Measurements from ENCODE around the gene ZBTB9.

Gene ZBTB9

GRCh38 chr6:33425668-33426577 is 28.5 kb upstream of the ZBTB9 start:
- H3K4me3 ChIP-seq (replicated peaks; ENCODE audit: low read depth, low read length) = peak overlapping the region; percentile 55
- TF ChIP-seq CTCF (IDR thresholded peaks at IDR 0.05; ENCODE audit: low read depth, low read length, missing control alignments) = peak; percentile 58
- no peak for DNase-seq (ENCODE audit: extremely low read depth, low read depth)

GRCh38 chr6:33426590-33427511 is 27.5 kb upstream of the ZBTB9 start:
- no peak for DNase-seq (ENCODE audit: extremely low read depth, low read depth)
- TF ChIP-seq CTCF (IDR thresholded peaks at IDR 0.05; ENCODE audit: low read depth, low read length, missing control alignments) = no peak
- H3K4me3 ChIP-seq (replicated peaks; ENCODE audit: low read depth, low read length) = peak overlapping the region; percentile 55

DNA sequence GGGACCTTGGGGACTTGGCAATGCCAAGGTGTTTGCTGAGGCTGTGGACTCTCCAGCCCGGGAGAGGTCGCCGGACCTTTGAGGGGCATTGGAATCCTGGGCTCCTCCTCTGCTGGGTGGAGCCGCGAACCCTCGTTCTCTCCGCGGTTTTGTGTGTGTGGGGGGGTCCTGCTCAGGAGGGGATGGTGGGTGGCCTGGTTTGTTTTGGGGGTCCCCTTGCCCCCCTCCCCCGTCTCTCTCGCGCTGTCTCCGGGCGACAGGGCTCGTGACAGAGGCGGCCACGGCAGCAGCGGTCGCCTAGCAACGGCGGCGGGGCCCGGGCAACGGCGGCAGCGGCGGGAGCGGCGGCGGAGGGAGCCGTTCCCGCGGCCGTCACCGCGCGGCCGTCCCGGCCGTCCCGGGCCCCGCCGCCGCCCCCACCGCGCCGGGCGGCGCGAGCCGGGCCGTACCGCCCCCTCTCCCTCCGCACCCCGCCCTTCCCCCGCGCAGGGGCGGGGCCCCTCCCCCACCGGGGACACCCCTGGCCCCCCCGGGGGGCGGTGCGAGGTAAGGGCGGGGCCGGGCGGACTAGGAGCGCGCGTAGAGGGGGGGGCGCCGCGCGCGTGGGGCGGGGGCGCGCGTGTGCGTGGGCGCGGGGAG is 26.7 kb upstream of the ZBTB9 start:
- TF ChIP-seq CTCF (IDR thresholded peaks at IDR 0.05; ENCODE audit: low read depth, low read length, missing control alignments) = no peak
- peak overlapping the region; percentile 53 for H3K4me3 ChIP-seq (replicated peaks; ENCODE audit: low read depth, low read length)
- no peak for DNase-seq (ENCODE audit: extremely low read depth, low read depth)

- peak; percentile 32 for TF ChIP-seq CTCF (IDR thresholded peaks at IDR 0.05; ENCODE audit: low read depth, low read length, missing control alignments)
These were observed 26.0 kb upstream of the ZBTB9 start for GRCh38 chr6:33428224-33428965.

GRCh38 chr6:33428966-33429749 is 25.2 kb upstream of the ZBTB9 start:
- peak overlapping the region; percentile 53 for H3K4me3 ChIP-seq (replicated peaks; ENCODE audit: low read depth, low read length)
- no peak for TF ChIP-seq CTCF (IDR thresholded peaks at IDR 0.05; ENCODE audit: low read depth, low read length, missing control alignments)
- DNase-seq (ENCODE audit: extremely low read depth, low read depth) = no peak

More at GRCh38 chr6:33428224-33428965, 26.0 kb upstream of the ZBTB9 start:
- no peak for DNase-seq (ENCODE audit: extremely low read depth, low read depth)
- H3K4me3 ChIP-seq (replicated peaks; ENCODE audit: low read depth, low read length) = peak overlapping the region; percentile 53

All from HFF-Myc (cell line).